B cell (primary cell): Measurements from ENCODE around the gene CREM. TPM values are rescaled to one million over a fixed set of nuclear protein-coding genes. Genes with fewer than 3 reads are reported as not detected.

Source experiments
- ATAC-seq: fragments of 200-7000 bp; cut with Tn5 transposase; one replicate; pipeline ENCODE4 v1.10.0; 2021; ENCODE audit warnings: low read depth, mild to moderate bottlenecking, moderate number of reproducible peaks, moderate library complexity
- CTCF ChIA-PET: fragments of 350-600 bp; sonication (Branson Sonifier 250); formaldehyde crosslinking; loops from one replicate; lab custom pipeline; 2021; ENCODE audit warnings: antibody characterized with exemption, inconsistent platforms; lab: Charles Lee
- POLR2A ChIA-PET: fragments of 350-600 bp; sonication (Branson Sonifier 250); formaldehyde crosslinking; loops from one replicate; lab custom pipeline; 2021; ENCODE audit warnings: antibody characterized with exemption; lab: Charles Lee
- DNase-seq: peaks from one replicate; pipeline ENCODE4 v3.0.0; 2013
- H2AFZ ChIP-seq: 2 replicates; pipeline ENCODE4 v1.6.1; 2012; ENCODE audit warnings: mild to moderate bottlenecking, low read depth, low read length; ENCODE audit not compliant: insufficient read depth, poor library complexity, severe bottlenecking
- H3K27ac ChIP-seq, 2 donors: 1 replicate in 1 of 2; 2 replicates in 1 of 2; pipeline ENCODE4 v1.5.1; 2012 to 2013; ENCODE audit warnings: low read length in 2 of 2, mild to moderate bottlenecking in 2 of 2, moderate library complexity in 1 of 2
- H3K27me3 ChIP-seq, 4 experiments: fragments of 200-600 bp in 1 of 4; sonication (generic) in 1 of 4; replicated peaks in 1 of 4; 1 replicate in 2 of 4; 2 replicates in 2 of 4; pipeline versions ENCODE4 v1.6.1 to v1.7.0; 2013 to 2016; ENCODE audit warnings: low read length in 3 of 4, mild to moderate bottlenecking in 2 of 4, mixed read lengths in 1 of 4, moderate library complexity in 1 of 4; ENCODE audit not compliant: insufficient read depth in 4 of 4, control insufficient read depth in 3 of 4; ENCODE audit errors: control extremely low read depth in 1 of 4
- H3K36me3 ChIP-seq, 2 experiments: replicated peaks in 1 of 2; 1 replicate in 1 of 2; 2 replicates in 1 of 2; pipeline versions ENCODE4 v1.6.1 to v1.7.1; 2013; ENCODE audit warnings: low read length in 1 of 2; ENCODE audit not compliant: insufficient read depth in 2 of 2, control insufficient read depth in 1 of 2; ENCODE audit errors: control extremely low read depth in 1 of 2, extremely low read depth in 1 of 2
- H3K4me1 ChIP-seq, 2 donors: fragments of 200-600 bp in 1 of 2; sonication (generic) in 1 of 2; 1 replicate in 1 of 2; 2 replicates in 1 of 2; pipeline versions ENCODE4 v1.5.1 to v1.6.1; 2013 to 2017; ENCODE audit warnings: low read length in 2 of 2; ENCODE audit not compliant: control insufficient read depth in 2 of 2, insufficient read depth in 2 of 2
- H3K4me2 ChIP-seq: replicated peaks from 2 replicates; pipeline ENCODE3; 2012; ENCODE audit warnings: mild to moderate bottlenecking, low read depth, low read length; ENCODE audit not compliant: poor library complexity, severe bottlenecking
- H3K4me3 ChIP-seq, 5 experiments: fragments of 200-600 bp in 1 of 5; sonication (generic) in 1 of 5; 1 replicate in 3 of 5; 2 replicates in 2 of 5; pipeline versions ENCODE4 v1.5.1 to v1.7.0; 2011 to 2016; ENCODE audit warnings: low read length in 4 of 5, mild to moderate bottlenecking in 4 of 5, low read depth in 2 of 5, control low read depth in 1 of 5, moderate library complexity in 1 of 5; ENCODE audit not compliant: insufficient read depth in 1 of 5; ENCODE audit errors: control extremely low read depth in 1 of 5, extremely low read depth in 1 of 5
- H3K79me2 ChIP-seq: fragments of 200-600 bp; sonication (generic); one replicate; pipeline ENCODE4 v1.6.0; 2016; ENCODE audit warnings: low read length; ENCODE audit not compliant: control insufficient read depth, insufficient read depth
- H3K9ac ChIP-seq: fragments of 200-600 bp; sonication (generic); 2 replicates; pipeline ENCODE4 v1.6.1; 2017; ENCODE audit warnings: mild to moderate bottlenecking, low read length, moderate library complexity
- H3K9me3 ChIP-seq, 3 donors: one replicate each; pipeline versions ENCODE4 v1.6.1 to v1.7.1; 2013; ENCODE audit warnings: low read length in 2 of 3; ENCODE audit not compliant: control insufficient read depth in 2 of 3, insufficient read depth in 1 of 3; ENCODE audit errors: control extremely low read depth in 1 of 3
- H4K20me1 ChIP-seq: 2 replicates; pipeline ENCODE4 v1.6.0; 2012; ENCODE audit warnings: mild to moderate bottlenecking, low read length; ENCODE audit not compliant: insufficient read depth, control insufficient read depth, poor library complexity, severe bottlenecking
- H3K27ac Mint-ChIP-seq: one replicate; pipeline ENCODE4 v1.8.0; 2021; ENCODE audit warnings: mixed read lengths
- H3K27me3 Mint-ChIP-seq: one replicate; pipeline ENCODE4 v1.8.0; 2021; ENCODE audit warnings: mixed read lengths
- H3K4me1 Mint-ChIP-seq: one replicate; pipeline ENCODE4 v1.8.0; 2021; ENCODE audit warnings: mixed read lengths
- H3K4me3 Mint-ChIP-seq: one replicate; pipeline ENCODE4 v1.8.0; 2021; ENCODE audit warnings: mixed read lengths
- H3K9me3 Mint-ChIP-seq: one replicate; pipeline ENCODE4 v1.8.0; 2022; ENCODE audit warnings: mixed read lengths; ENCODE audit not compliant: insufficient read depth
- CTCF ChIP-seq: fragments of 200-600 bp; IDR thresholded peaks from one replicate; pipeline ENCODE4 v1.8.0; 2022; ENCODE audit warnings: antibody characterized with exemption, mild to moderate bottlenecking
- EZH2 ChIP-seq: IDR thresholded peaks from 2 replicates; pipeline ENCODE4 v1.6.1; 2012; ENCODE audit warnings: borderline replicate concordance, low read depth, mild to moderate bottlenecking, moderate library complexity, low read length; ENCODE audit not compliant: insufficient read depth, poor library complexity, severe bottlenecking
- WGBS: methylation state at CpG from one replicate; pipeline ENCODE4 v1.1.5; 2013; ENCODE audit warnings: missing lambda C conversion rate; ENCODE audit not compliant: insufficient coverage; 5-methylcytosine and 5-hydroxymethylcytosine counted together
- intact Hi-C: fragments of 100-400 bp; cut with micrococcal nuclease; formaldehyde crosslinking; loops from one replicate; pipeline ENCODE4 v1.10.0; 2022
- polyA plus RNA-seq: library from polyadenylated mRNA; depleted of rRNA; stranded (reverse); fragments of >200 nt; gene quantifications from 2 replicates; pipeline ENCODE4 v1.2.3, GENCODE V29; 2012
- total RNA-seq, 2 donors: library from RNA; stranded (reverse); fragments of 120-200 nt in 1 of 2; gene quantifications; 1 replicate in 1 of 2; 2 replicates in 1 of 2; pipeline versions ENCODE4 v1.2.3 to v1.2.4, GENCODE V29; 2013 to 2022

Gene CREM
- total and polyA plus RNA-seq, 2 donors (not counting 1 experiment from before 2014, with no cell fraction given): 7.3 to 94.6 TPM

- Mint-ChIP-seq H3K9me3 (no peaks in the 10 kb centered on the region), H3K27me3 (no peaks in the 10 kb centered on the region), H3K4me1 (no peaks in the 10 kb centered on the region), H3K4me3 (no peak overlapping the region), H3K27ac (no peak overlapping the region)
- no peaks in the 10 kb centered on the region for H3K27me3 ChIP-seq
- WGBS: 90% methylated on average over 2 of the region's 6 CpGs
- ChIA-PET CTCF (interaction anchor here (0.5 kb wide), 1 partner anchor 11 kb away, joined by 5 read pairs; no protein-coding TSS in a partner anchor), POLR2A (no interaction called here)
- H3K79me2 ChIP-seq: no peaks in the 10 kb centered on the region
- ATAC-seq (no peak), DNase-seq (no peak)
- H3K27ac ChIP-seq: no peak overlapping the region
- H3K9ac ChIP-seq: no peak overlapping the region
- H3K36me3 ChIP-seq: no peaks in the 10 kb centered on the region
- H3K4me2 ChIP-seq: no peak overlapping the region
- intact Hi-C loops: no loop called here
- H3K9me3 ChIP-seq: no peaks in the 10 kb centered on the region
- no peaks in the 10 kb centered on the region for H3K4me1 ChIP-seq
- TF ChIP-seq EZH2 (no peak), CTCF (no peak)
- no peak overlapping the region for H3K4me3 ChIP-seq
- no peaks in the 10 kb centered on the region for H4K20me1 ChIP-seq
- no peak overlapping the region for H2AFZ ChIP-seq
These were observed 124.9 kb downstream of the CREM start for GRCh38 chr10:35251373-35252100.

GRCh38 chr10:35257057-35257983 is 130.7 kb downstream of the CREM start:
- Histone ChIP-seq H3K4me1 (no peaks in the 10 kb centered on the region), H3K79me2 (no peaks in the 10 kb centered on the region), H4K20me1 (no peaks in the 10 kb centered on the region), H3K9me3 (peaks cover 1 to 16% (median 13%) of the 10 kb centered on the region in 3 donors), H2AFZ (no peak overlapping the region), H3K4me3 (no peak overlapping the region), H3K27ac (no peak overlapping the region), H3K4me2 (no peak overlapping the region), H3K27me3 (no peaks in the 10 kb centered on the region), H3K9ac (no peak overlapping the region), H3K36me3 (no peaks in the 10 kb centered on the region)
- ATAC-seq (no peak), DNase-seq (no peak)
- H3K4me3 Mint-ChIP-seq: no peak overlapping the region
- 100% methylated on average over 2 of the region's 3 CpGs for WGBS
- H3K9me3 Mint-ChIP-seq: peaks cover 7% of the 10 kb centered on the region
- H3K4me1 Mint-ChIP-seq: no peaks in the 10 kb centered on the region
- peaks cover 3% of the 10 kb centered on the region for H3K27me3 Mint-ChIP-seq
- intact Hi-C loops: no loop called here
- POLR2A ChIA-PET: no interaction called here
- TF ChIP-seq EZH2 (no peak), CTCF (no peak)
- no peak overlapping the region for H3K27ac Mint-ChIP-seq
- CTCF ChIA-PET: no interaction called here
